Cardiac fibroblast (primary cell): ENCODE data around the gene RBP3.
A peak's percentile ranks its signal among the peaks of the same experiment; 100 is the strongest.

ENCODE experiments used
- DNase-seq, 2 donors: peaks; one replicate each; pipeline versions ENCODE4 v3.0.0 to v3.0.0-alpha.2; 2010; ENCODE audit warnings: low read depth in 2 of 2
- H3K4me3 ChIP-seq, 2 donors: replicated peaks in 1 of 2; 1 replicate in 1 of 2; 2 replicates in 1 of 2; pipeline ENCODE4 v1.5.1; 2011; ENCODE audit warnings: low read depth in 2 of 2, low read length in 2 of 2, mild to moderate bottlenecking in 2 of 2, moderate library complexity in 1 of 2
- TF ChIP-seq, protein P1 (sequence below): IDR thresholded peaks from one replicate; pipeline ENCODE4 v1.5.1; 2011; ENCODE audit warnings: low read depth, mild to moderate bottlenecking, low read length, inconsistent platforms

RBP3 gene

DNA sequence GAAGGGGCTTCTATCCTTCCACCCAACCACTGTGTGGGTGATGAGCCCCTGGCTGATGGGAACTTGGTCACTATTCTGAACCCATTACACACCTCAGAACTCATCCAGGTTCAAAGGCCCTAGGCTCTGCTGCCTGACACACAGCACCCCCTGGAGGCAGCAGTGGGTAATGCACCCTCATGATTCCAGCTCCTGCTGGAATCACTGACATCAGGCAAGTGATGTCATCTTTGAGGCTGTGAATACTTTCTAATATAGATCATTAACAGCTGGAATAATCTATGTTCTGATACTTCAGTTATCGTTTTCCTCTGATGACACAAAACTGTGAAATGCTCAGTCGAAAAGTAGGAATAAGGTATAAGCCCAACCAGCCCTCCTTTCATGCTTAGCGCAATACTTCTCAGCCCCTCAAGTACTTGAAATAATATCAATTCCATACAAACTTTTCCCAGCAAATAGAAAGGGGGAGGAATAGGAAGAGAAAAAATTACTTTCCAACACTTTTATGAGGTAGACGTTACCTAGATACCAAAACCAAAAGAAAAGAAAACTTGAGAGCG lies 7.5 kb upstream of the RBP3 start:
- H3K4me3 ChIP-seq, result no peak overlapping the region
- TF ChIP-seq, protein P1, sequence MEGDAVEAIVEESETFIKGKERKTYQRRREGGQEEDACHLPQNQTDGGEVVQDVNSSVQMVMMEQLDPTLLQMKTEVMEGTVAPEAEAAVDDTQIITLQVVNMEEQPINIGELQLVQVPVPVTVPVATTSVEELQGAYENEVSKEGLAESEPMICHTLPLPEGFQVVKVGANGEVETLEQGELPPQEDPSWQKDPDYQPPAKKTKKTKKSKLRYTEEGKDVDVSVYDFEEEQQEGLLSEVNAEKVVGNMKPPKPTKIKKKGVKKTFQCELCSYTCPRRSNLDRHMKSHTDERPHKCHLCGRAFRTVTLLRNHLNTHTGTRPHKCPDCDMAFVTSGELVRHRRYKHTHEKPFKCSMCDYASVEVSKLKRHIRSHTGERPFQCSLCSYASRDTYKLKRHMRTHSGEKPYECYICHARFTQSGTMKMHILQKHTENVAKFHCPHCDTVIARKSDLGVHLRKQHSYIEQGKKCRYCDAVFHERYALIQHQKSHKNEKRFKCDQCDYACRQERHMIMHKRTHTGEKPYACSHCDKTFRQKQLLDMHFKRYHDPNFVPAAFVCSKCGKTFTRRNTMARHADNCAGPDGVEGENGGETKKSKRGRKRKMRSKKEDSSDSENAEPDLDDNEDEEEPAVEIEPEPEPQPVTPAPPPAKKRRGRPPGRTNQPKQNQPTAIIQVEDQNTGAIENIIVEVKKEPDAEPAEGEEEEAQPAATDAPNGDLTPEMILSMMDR, result peak; percentile 93
- DNase-seq, result peak; percentile 59 to 70

DNA sequence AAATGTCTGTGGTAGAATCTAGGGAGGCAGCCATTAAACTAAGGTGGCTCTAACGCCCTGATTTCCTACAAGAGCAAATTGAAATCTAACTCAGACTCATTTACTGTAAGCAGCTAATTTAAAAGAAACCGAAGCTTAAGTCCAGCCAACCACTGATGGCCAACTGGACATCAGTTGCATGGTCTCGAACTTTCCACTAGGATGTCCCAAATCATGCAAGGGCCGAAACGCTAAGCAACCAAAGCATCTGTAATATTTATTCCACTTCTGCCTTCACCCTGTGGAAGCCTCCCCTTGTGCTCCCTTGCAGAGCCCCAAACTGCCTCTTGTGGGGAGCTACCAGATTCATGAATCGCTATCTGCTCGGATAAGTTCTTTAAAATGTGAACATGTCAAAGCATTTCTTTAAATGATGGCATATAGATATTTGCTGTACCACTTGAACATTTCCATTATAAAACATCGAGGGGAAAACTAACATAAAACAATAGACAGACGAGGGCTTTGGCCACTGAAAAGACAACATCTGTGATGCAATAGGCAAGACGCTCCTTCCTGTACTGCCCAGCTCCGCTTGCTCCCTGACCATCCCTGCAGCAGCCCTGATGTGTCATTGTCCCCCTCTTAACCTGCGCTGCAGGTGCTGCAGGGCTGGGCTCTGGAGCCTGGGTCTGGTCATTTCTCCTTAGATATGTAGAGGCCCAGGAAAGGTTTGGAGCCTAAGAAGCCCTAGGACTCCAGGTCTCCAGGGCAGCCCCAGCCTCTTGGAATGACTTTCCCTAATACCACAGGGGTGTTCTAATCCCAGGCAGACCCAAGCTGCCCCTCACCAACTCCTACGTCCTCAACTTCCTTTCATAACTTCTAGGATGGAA lies 2.9 kb upstream of the RBP3 start:
- TF ChIP-seq, protein P1, result no peak
- DNase-seq, result no peak
- H3K4me3 ChIP-seq, result no peak overlapping the region

DNA sequence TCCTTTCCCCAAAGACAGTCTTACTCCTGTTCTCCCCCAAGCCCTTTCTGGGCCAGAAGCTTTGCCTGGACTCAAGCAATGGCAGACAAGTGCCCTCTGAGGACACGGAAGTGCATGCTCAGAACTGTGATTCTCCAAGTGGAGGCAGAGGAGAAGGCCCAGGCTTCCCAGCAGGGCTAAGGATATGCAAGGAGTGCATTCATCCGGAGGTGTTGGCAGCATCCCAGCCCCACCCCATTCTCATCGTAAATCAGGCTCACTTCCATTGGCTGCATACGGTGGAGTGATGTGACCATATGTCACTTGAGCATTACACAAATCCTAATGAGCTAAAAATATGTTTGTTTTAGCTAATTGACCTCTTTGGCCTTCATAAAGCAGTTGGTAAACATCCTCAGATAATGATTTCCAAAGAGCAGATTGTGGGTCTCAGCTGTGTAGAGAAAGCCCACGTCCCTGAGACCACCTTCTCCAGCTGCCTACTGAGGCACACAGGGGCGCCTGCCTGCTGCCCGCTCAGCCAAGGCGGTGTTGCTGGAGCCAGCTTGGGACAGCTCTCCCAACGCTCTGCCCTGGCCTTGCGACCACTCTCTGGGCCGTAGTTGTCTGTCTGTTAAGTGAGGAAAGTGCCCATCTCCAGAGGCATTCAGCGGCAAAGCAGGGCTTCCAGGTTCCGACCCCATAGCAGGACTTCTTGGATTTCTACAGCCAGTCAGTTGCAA lies 1.4 kb upstream of the RBP3 start:
- H3K4me3 ChIP-seq, result no peak overlapping the region
- DNase-seq, result peak in 1 of 2 donors; percentile 8
- TF ChIP-seq, protein P1, result no peak

DNA sequence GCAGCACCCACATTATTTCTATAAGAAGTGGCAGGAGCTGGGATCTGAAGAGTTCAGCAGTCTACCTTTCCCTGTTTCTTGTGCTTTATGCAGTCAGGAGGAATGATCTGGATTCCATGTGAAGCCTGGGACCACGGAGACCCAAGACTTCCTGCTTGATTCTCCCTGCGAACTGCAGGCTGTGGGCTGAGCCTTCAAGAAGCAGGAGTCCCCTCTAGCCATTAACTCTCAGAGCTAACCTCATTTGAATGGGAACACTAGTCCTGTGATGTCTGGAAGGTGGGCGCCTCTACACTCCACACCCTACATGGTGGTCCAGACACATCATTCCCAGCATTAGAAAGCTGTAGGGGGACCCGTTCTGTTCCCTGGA lies 874 bp upstream of the RBP3 start:
- DNase-seq, result no peak
- H3K4me3 ChIP-seq, result no peak overlapping the region
- TF ChIP-seq, protein P1, result no peak

DNA sequence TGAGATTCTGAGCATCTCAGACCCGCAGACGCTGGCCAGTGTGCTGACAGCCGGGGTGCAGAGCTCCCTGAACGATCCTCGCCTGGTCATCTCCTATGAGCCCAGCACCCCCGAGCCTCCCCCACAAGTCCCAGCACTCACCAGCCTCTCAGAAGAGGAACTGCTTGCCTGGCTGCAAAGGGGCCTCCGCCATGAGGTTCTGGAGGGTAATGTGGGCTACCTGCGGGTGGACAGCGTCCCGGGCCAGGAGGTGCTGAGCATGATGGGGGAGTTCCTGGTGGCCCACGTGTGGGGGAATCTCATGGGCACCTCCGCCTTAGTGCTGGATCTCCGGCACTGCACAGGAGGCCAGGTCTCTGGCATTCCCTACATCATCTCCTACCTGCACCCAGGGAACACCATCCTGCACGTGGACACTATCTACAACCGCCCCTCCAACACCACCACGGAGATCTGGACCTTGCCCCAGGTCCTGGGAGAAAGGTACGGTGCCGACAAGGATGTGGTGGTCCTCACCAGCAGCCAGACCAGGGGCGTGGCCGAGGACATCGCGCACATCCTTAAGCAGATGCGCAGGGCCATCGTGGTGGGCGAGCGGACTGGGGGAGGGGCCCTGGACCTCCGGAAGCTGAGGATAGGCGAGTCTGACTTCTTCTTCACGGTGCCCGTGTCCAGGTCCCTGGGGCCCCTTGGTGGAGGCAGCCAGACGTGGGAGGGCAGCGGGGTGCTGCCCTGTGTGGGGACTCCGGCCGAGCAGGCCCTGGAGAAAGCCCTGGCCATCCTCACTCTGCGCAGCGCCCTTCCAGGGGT lies 703 bp downstream of the RBP3 start:
- TF ChIP-seq, protein P1, result no peak
- no peak overlapping the region for H3K4me3 ChIP-seq
- no peak for DNase-seq

DNA sequence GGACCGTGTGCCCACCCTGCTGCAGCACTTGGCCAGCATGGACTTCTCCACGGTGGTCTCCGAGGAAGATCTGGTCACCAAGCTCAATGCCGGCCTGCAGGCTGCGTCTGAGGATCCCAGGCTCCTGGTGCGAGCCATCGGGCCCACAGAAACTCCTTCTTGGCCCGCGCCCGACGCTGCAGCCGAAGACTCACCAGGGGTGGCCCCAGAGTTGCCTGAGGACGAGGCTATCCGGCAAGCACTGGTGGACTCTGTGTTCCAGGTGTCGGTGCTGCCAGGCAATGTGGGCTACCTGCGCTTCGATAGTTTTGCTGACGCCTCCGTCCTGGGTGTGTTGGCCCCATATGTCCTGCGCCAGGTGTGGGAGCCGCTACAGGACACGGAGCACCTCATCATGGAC lies 1.4 kb downstream of the RBP3 start:
- H3K4me3 ChIP-seq, result no peak overlapping the region
- no peak for DNase-seq
- TF ChIP-seq, protein P1, result no peak
